Skin of body (tissue), 2 donors: Measurements from ENCODE around the gene PAF1. TPM values are rescaled to one million over a fixed set of nuclear protein-coding genes. Genes with fewer than 3 reads are reported as not detected.

Source experiments
- DNase-seq: peaks from one replicate; lab custom pipeline; 2025; lab: John Stamatoyannopoulos, UW
- total RNA-seq: library from RNA; depleted of rRNA; stranded (reverse); fragments of >200 nt; gene quantifications from one replicate; pipeline ENCODE4 v1.2.3, GENCODE V29; 2014

Gene PAF1
- 21.2 TPM for total RNA-seq

- peak; percentile 100 for DNase-seq
Observed at GRCh38 chr19:39390751-39391437, at the start of gene PAF1, which contains the start of gene MED29. TSS of gene PAF1 (minus strand) at chr19:39391106. CDS start at chr19:39390864, 242 bp downstream. TSS of gene MED29 (plus strand) at chr19:39391378. CDS start at chr19:39391423, 45 bp downstream.

- no peak for DNase-seq
Observed at GRCh38 chr19:39438270-39438934, 47.5 kb upstream of the PAF1 start.

GRCh38 chr19:39436350-39436716, 45.4 kb upstream of the PAF1 start:
- no peak for DNase-seq

GRCh38 chr19:39435499-39436349, 44.8 kb upstream of the PAF1 start, which contains the start of gene RPS16:
TSS of gene RPS16 (minus strand) at chr19:39435949. CDS start at chr19:39435895, 54 bp downstream.
- DNase-seq: peak; percentile 96

GRCh38 chr19:39434123-39435076, 43.5 kb upstream of the PAF1 start:
- DNase-seq: no peak

- DNase-seq: no peak
Observed at GRCh38 chr19:39433480-39434079, 42.7 kb upstream of the PAF1 start.

- no peak for DNase-seq
Observed at GRCh38 chr19:39432677-39433025, 41.7 kb upstream of the PAF1 start.

GRCh38 chr19:39430675-39431593, 40.0 kb upstream of the PAF1 start:
- peak; percentile 39 for DNase-seq

GRCh38 chr19:39428283-39429112, 37.6 kb upstream of the PAF1 start:
- DNase-seq: peak; percentile 91

GRCh38 chr19:39427707-39428106, 36.8 kb upstream of the PAF1 start:
- DNase-seq: no peak

GRCh38 chr19:39426170-39426569, 35.3 kb upstream of the PAF1 start:
- DNase-seq: peak; percentile 28

- no peak for DNase-seq
Observed at GRCh38 chr19:39425744-39426143, 34.8 kb upstream of the PAF1 start.

- DNase-seq: no peak
Observed at GRCh38 chr19:39424934-39425333, 34.0 kb upstream of the PAF1 start.

GRCh38 chr19:39423258-39424086, 32.6 kb upstream of the PAF1 start:
- DNase-seq: no peak

GRCh38 chr19:39422020-39422419, 31.1 kb upstream of the PAF1 start:
- DNase-seq: no peak

GRCh38 chr19:39420769-39421168, 29.9 kb upstream of the PAF1 start:
- DNase-seq: no peak

GRCh38 chr19:39419003-39419402, 28.1 kb upstream of the PAF1 start:
- DNase-seq: no peak
